Forelimb muscle (tissue), 1 donor: ENCODE data around the gene HAGH. TPM values are rescaled to one million over a fixed set of nuclear protein-coding genes. Genes with fewer than 3 reads are reported as not detected.

Source experiments
- DNase-seq: peaks from one replicate; pipeline ENCODE4 v3.0.0-alpha.2; 2013; ENCODE audit warnings: low read depth
- polyA plus RNA-seq: library from polyadenylated mRNA; unstranded; fragments of 120-200 nt; gene quantifications from one replicate; pipeline ENCODE4 v1.2.1, GENCODE V29; 2013; ENCODE audit not compliant: insufficient read length

Gene HAGH
- polyA plus RNA-seq, 1 donor = 44.3 TPM

GRCh38 chr16:1762196-1762878 lies 64.3 kb downstream of the HAGH start:
- DNase-seq = no peak

DNA sequence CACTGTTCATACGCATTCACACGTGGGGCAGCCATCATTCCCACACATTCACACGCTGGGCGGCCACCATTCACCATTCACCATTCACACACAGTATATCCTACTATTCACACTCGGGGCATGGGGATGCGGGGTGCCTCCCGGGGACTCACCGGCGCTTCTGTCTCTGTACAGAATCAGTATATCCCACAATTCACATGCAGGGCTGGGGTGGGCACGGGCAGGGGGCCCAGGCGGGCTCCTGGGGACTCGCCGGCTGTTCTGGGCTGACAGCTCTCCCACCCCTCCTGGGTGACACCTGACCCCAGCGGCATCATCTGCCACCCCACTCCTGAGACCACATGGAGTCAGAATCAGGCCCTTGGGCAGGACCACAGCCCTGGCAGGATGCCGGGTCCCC lies 64.9 kb downstream of the HAGH start:
- DNase-seq = no peak

- no peak for DNase-seq
Measured at GRCh38 chr16:1760911-1761310, 65.7 kb downstream of the HAGH start.

GRCh38 chr16:1759511-1759910 lies 67.1 kb downstream of the HAGH start:
- DNase-seq = no peak

GRCh38 chr16:1758923-1759322 lies 67.7 kb downstream of the HAGH start:
- DNase-seq = no peak

- DNase-seq = no peak
Measured at GRCh38 chr16:1757714-1758461, 68.7 kb downstream of the HAGH start.

Other genes with a start within 250 kb of the HAGH start
- gene IFT140, start 214.8 kb downstream of the HAGH start, polyA plus RNA-seq = 8.7 TPM
- gene CRAMP1, start 214.5 kb downstream of the HAGH start, polyA plus RNA-seq = 19.0 TPM
- 40.5 TPM for gene JPT2, start 148.5 kb downstream of the HAGH start, polyA plus RNA-seq
- gene MAPK8IP3, start 120.6 kb downstream of the HAGH start, polyA plus RNA-seq = 53.6 TPM
- 19.5 TPM for gene NME3, start 55.3 kb downstream of the HAGH start, polyA plus RNA-seq
- gene EME2, start 54.0 kb downstream of the HAGH start, polyA plus RNA-seq = 5.7 TPM
- gene MRPS34, start 53.7 kb downstream of the HAGH start, polyA plus RNA-seq = 42.5 TPM
- 24.6 TPM for gene SPSB3, start 44.3 kb downstream of the HAGH start, polyA plus RNA-seq
- 36.9 TPM for gene NUBP2, start 43.9 kb downstream of the HAGH start, polyA plus RNA-seq
- 0.44 TPM for gene IGFALS, start 33.1 kb downstream of the HAGH start, polyA plus RNA-seq
- gene FAHD1, start 381 bp upstream of the HAGH start, polyA plus RNA-seq = 21.3 TPM
- gene MEIOB, start 45.3 kb upstream of the HAGH start, polyA plus RNA-seq = 0.57 TPM
- gene HS3ST6, start 91.6 kb upstream of the HAGH start, polyA plus RNA-seq = not detected
- 38.3 TPM for gene MSRB1, start 116.4 kb upstream of the HAGH start, polyA plus RNA-seq
- 56.0 TPM for gene RPL3L, start 127.9 kb upstream of the HAGH start, polyA plus RNA-seq
- 121 TPM for gene NDUFB10, start 132.7 kb upstream of the HAGH start, polyA plus RNA-seq
- 3,325 TPM for gene RPS2, start 138.0 kb upstream of the HAGH start, polyA plus RNA-seq
- not detected for gene RNF151, start 140.0 kb upstream of the HAGH start, polyA plus RNA-seq
- gene TBL3, start 145.2 kb upstream of the HAGH start, polyA plus RNA-seq = 28.4 TPM
- gene NOXO1, start 154.6 kb upstream of the HAGH start, polyA plus RNA-seq = 1.4 TPM
- 16.2 TPM for gene GFER, start 157.4 kb upstream of the HAGH start, polyA plus RNA-seq
- gene SYNGR3, start 163.1 kb upstream of the HAGH start, polyA plus RNA-seq = 1.4 TPM
- gene ZNF598, start 183.0 kb upstream of the HAGH start, polyA plus RNA-seq = 24.9 TPM
- gene NPW, start 193.0 kb upstream of the HAGH start, polyA plus RNA-seq = 1.1 TPM
- 36.7 TPM for gene NHERF2, start 200.1 kb upstream of the HAGH start, polyA plus RNA-seq
- gene NTHL1, start 221.0 kb upstream of the HAGH start, polyA plus RNA-seq = 11.2 TPM
- gene TSC2, start 221.2 kb upstream of the HAGH start, polyA plus RNA-seq = 70.4 TPM